ENCODE data around the gene CA10. TPM values are rescaled to one million over a fixed set of nuclear protein-coding genes. Genes with fewer than 3 reads are reported as not detected.

CA10 gene
- total RNA-seq, 1 donor from 2014 or later = 0.20 TPM

- Mint-ChIP-seq H3K27me3 (ENCODE audit: low read depth) (peaks cover 6% of the 10 kb centered on the region), H3K4me3 (no peak overlapping the region), H3K9me3 (no peaks in the 10 kb centered on the region), H3K36me3 (no peaks in the 10 kb centered on the region), H3K27ac (no peak overlapping the region), H3K4me1 (no peaks in the 10 kb centered on the region)
- no peak for DNase-seq (ENCODE audit: low spot score in 2 of 2, unreplicated experiment in 2 of 2)
- TF ChIP-seq CTCF (IDR thresholded peaks at IDR 0.05; ENCODE audit: unreplicated experiment) = no peak
Measured at GRCh38 chr17:51608251-51608933, 550.1 kb downstream of the CA10 start.

GRCh38 chr17:51607512-51607911 is 551.0 kb downstream of the CA10 start:
- Mint-ChIP-seq H3K27ac (no peak overlapping the region), H3K36me3 (no peaks in the 10 kb centered on the region), H3K9me3 (no peaks in the 10 kb centered on the region), H3K4me1 (no peaks in the 10 kb centered on the region), H3K4me3 (no peak overlapping the region), H3K27me3 (ENCODE audit: low read depth) (peaks cover 6% of the 10 kb centered on the region)
- DNase-seq (ENCODE audit: low spot score in 2 of 2, unreplicated experiment in 2 of 2) = no peak
- no peak for TF ChIP-seq CTCF (IDR thresholded peaks at IDR 0.05; ENCODE audit: unreplicated experiment)

GRCh38 chr17:51604299-51605020 is 554.1 kb downstream of the CA10 start:
- H3K27ac Mint-ChIP-seq = no peak overlapping the region
- H3K9me3 Mint-ChIP-seq = no peaks in the 10 kb centered on the region
- TF ChIP-seq CTCF (IDR thresholded peaks at IDR 0.05; ENCODE audit: unreplicated experiment) = no peak
- H3K27me3 Mint-ChIP-seq (ENCODE audit: low read depth) = peaks cover 12% of the 10 kb centered on the region
- no peak overlapping the region for H3K4me3 Mint-ChIP-seq
- no peaks in the 10 kb centered on the region for H3K4me1 Mint-ChIP-seq
- DNase-seq (ENCODE audit: low spot score in 2 of 2, unreplicated experiment in 2 of 2) = no peak
- H3K36me3 Mint-ChIP-seq = no peaks in the 10 kb centered on the region

GRCh38 chr17:51601622-51602261 is 556.8 kb downstream of the CA10 start:
- Mint-ChIP-seq H3K9me3 (no peaks in the 10 kb centered on the region), H3K27me3 (ENCODE audit: low read depth) (peaks cover 18% of the 10 kb centered on the region), H3K4me1 (no peaks in the 10 kb centered on the region), H3K4me3 (no peak overlapping the region), H3K27ac (no peak overlapping the region), H3K36me3 (no peaks in the 10 kb centered on the region)
- TF ChIP-seq CTCF (IDR thresholded peaks at IDR 0.05; ENCODE audit: unreplicated experiment) = no peak
- no peak for DNase-seq (ENCODE audit: low spot score in 2 of 2, unreplicated experiment in 2 of 2)

GRCh38 chr17:51598824-51599223 is 559.7 kb downstream of the CA10 start:
- Mint-ChIP-seq H3K27me3 (ENCODE audit: low read depth) (peaks cover 12% of the 10 kb centered on the region), H3K4me3 (no peak overlapping the region), H3K27ac (no peak overlapping the region), H3K4me1 (peaks cover 3% of the 10 kb centered on the region), H3K36me3 (no peaks in the 10 kb centered on the region), H3K9me3 (no peaks in the 10 kb centered on the region)
- TF ChIP-seq CTCF (IDR thresholded peaks at IDR 0.05; ENCODE audit: unreplicated experiment) = no peak
- no peak for DNase-seq (ENCODE audit: low spot score in 2 of 2, unreplicated experiment in 2 of 2)

All from mesothelial cell of epicardium (in vitro differentiated cells).